Pancreas (tissue), 10 donors: ENCODE results near the gene ENDOU. TPM values are rescaled to one million over a fixed set of nuclear protein-coding genes. Genes with fewer than 3 reads are reported as not detected.

ENCODE experiments used
- ATAC-seq, 4 donors: fragments of 200-7000 bp; cut with Tn5 transposase; one replicate each; pipeline versions ENCODE4 v1.8.0 to v1.9.1; 2020; ENCODE audit warnings: mild to moderate bottlenecking in 4 of 4, moderate library complexity in 4 of 4
- DNase-seq, 6 donors: peaks; one replicate each; pipeline ENCODE4 v3.0.0-alpha.2; 2020
- FAIRE-seq: peaks from 2 replicates; lab custom pipeline; 2012; peaks lifted over from hg19 to GRCh38; lab: Jason Lieb, UNC
- H3K27ac ChIP-seq, 4 donors: fragments of 200-600 bp; sonication (generic); 1 replicate in 3 of 4; 2 replicates in 1 of 4; pipeline versions ENCODE4 v1.5.0 to v1.8.0; 2020
- H3K27me3 ChIP-seq, 4 donors: fragments of 200-600 bp; one replicate each; pipeline ENCODE4 v1.8.0; 2021
- H3K36me3 ChIP-seq, 3 donors: fragments of 200-600 bp; sonication (generic) in 1 of 3; one replicate each; pipeline versions ENCODE4 v1.5.0 to v1.8.0; 2020 to 2021
- H3K4me1 ChIP-seq, 3 donors: fragments of 200-600 bp; one replicate each; pipeline ENCODE4 v1.8.0; 2021
- H3K4me3 ChIP-seq, 4 donors: fragments of 200-600 bp; sonication (generic) in 2 of 4; one replicate each; pipeline versions ENCODE4 v1.5.0 to v1.8.0; 2020 to 2021
- H3K9me3 ChIP-seq, 4 donors: fragments of 200-600 bp; one replicate each; pipeline ENCODE4 v1.8.0; 2021
- CTCF ChIP-seq, 4 donors: fragments of 200-600 bp; sonication (generic) in 3 of 4; IDR thresholded peaks; one replicate each; pipeline versions ENCODE4 v1.5.0 to v1.8.0; 2021; ENCODE audit warnings: antibody characterized with exemption in 4 of 4
- WGBS, 2 donors: extraction: QIAGEN DNeasy Blood & Tissue Kit; methylation state at CpG; one replicate each; pipeline ENCODE4 v1.1.7; 2013; 5-methylcytosine and 5-hydroxymethylcytosine counted together
- intact Hi-C, 3 donors: fragments of 100-400 bp; cut with DNase I; formaldehyde crosslinking; loops; one replicate each; pipeline versions ENCODE4 v1.11.1 to v1.14.2; 2022
- polyA plus RNA-seq, 2 donors: library from polyadenylated mRNA; stranded (reverse); fragments of 200-250 nt; gene quantifications; one replicate each; pipeline ENCODE4 v1.2.3, GENCODE V29; 2013
- total RNA-seq, 6 donors: library from RNA; stranded (reverse); fragmentation: NEBNext Ultra II Directional in 4 of 6; extraction: Animal tissue kit (Norgen Biotek cat#: 25700) in 4 of 6; gene quantifications; one replicate each; pipeline versions ENCODE4 v1.2.1 to v1.2.4, GENCODE V29; 2021 to 2023
- donor health status: healthy with polysubstance abuse.
- donor health status: DM: no; HTN: no; CAD: no; lungs with moderate emphysema.
- donor health status: DM: no; HTN: no; CAD: no.
- donor health status: control.
- donor health status: control.
- donor health status: Bipolar disorder and iron deficiency.
- donor health status: DM: yes; HTN: yes; CAD: no.
- donor health status: DM: no; HTN: no; CAD: no.
- donor health status: DM: no; HTN: no; CAD: no.
- donor health status: DM: yes; HTN: yes; CAD: no.

ENDOU gene
- total and polyA plus RNA-seq, 8 donors, result 0.11 to 0.23 (median 0.20) TPM; not detected in 5

- peak overlapping the region in 3 of 4 donors; percentile 61 to 83 (median 64) for H3K27ac ChIP-seq
- ATAC-seq (no peak), FAIRE-seq (no peak), DNase-seq (no peak)
- no peaks in the 10 kb centered on the region for H3K27me3 ChIP-seq
- H3K36me3 ChIP-seq, result no peaks in the 10 kb centered on the region
- 7 to 9% methylated on average over 17 of the region's 17 CpGs for WGBS, 2 donors
- intact Hi-C loops, result loop anchor here in 1 of 3 donors (10.0 kb wide), 1 partner anchor 58 kb away; no protein-coding TSS in a partner anchor
- H3K4me3 ChIP-seq, result peak overlapping the region in 2 of 4 donors; percentile 92 to 96
- H3K4me1 ChIP-seq, result peaks cover 0 to 16% (median 0%) of the 10 kb centered on the region in 3 donors
- peak in 1 of 4 donors; percentile 10 for TF ChIP-seq CTCF (IDR thresholded peaks at IDR 0.05)
- no peaks in the 10 kb centered on the region for H3K9me3 ChIP-seq
These were observed 47.4 kb upstream of the ENDOU start for GRCh38 chr12:47772738-47773061.

GRCh38 chr12:47772094-47772660 lies 46.9 kb upstream of the ENDOU start:
- H3K4me1 ChIP-seq, result peaks cover 0 to 16% (median 0%) of the 10 kb centered on the region in 3 donors
- no peak for TF ChIP-seq CTCF (IDR thresholded peaks at IDR 0.05)
- WGBS, 2 donors, result 79 to 82% methylated on average over 13 of the region's 13 CpGs
- no peaks in the 10 kb centered on the region for H3K36me3 ChIP-seq
- no peak overlapping the region for H3K27ac ChIP-seq
- H3K4me3 ChIP-seq, result peak overlapping the region in 2 of 4 donors; percentile 92 to 96
- H3K9me3 ChIP-seq, result no peaks in the 10 kb centered on the region
- H3K27me3 ChIP-seq, result no peaks in the 10 kb centered on the region
- intact Hi-C loops, result loop anchor here in 1 of 3 donors (10.0 kb wide), 1 partner anchor 57 kb away; no protein-coding TSS in a partner anchor
- no peak for ATAC-seq
- FAIRE-seq, result no peak
- peak in 1 of 6 donors; percentile 17 for DNase-seq

GRCh38 chr12:47771304-47771703 lies 46.0 kb upstream of the ENDOU start:
- H3K27ac ChIP-seq, result no peak overlapping the region
- no peak for DNase-seq
- intact Hi-C loops, result loop anchor here in 1 of 3 donors (10.0 kb wide), 1 partner anchor 57 kb away; no protein-coding TSS in a partner anchor

DNA sequence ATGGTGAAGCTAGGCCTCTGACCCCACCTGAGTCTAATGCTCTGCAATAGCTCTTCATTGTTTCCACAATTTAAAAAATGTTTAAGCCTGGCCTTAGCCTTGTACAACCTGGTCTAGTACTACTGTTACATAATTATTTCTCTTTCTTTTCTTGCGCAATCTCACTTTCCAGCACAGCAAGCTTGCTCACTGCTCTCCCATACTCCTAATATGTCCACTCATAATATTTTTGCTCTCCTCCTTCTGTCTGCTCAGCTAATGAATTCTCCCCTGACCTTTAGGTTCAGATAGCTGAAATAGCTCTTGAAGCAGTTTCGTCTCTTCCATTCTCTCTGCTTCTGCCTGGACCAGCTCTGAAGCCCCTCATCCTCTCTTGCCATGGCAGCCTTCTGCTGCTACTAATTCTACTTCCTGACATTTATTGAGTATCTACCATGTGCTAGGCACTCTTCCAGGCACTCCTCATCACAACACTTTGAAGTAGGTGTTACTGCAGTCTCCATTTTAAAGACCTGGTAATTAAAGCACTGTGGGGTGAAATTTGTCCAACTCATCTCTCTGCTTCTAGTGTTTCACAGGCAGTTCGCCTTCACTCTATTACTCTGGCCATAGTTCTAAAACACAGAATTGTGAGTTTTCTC lies 44.9 kb upstream of the ENDOU start:
- FAIRE-seq (no peak), ATAC-seq (no peak), DNase-seq (no peak)
- no peaks in the 10 kb centered on the region for H3K27me3 ChIP-seq
- H3K27ac ChIP-seq, result no peak overlapping the region
- 83 to 84% methylated on average over 3 of the region's 3 CpGs for WGBS, 2 donors
- no peaks in the 10 kb centered on the region for H3K9me3 ChIP-seq
- no peaks in the 10 kb centered on the region for H3K36me3 ChIP-seq
- peaks cover 0 to 14% (median 0%) of the 10 kb centered on the region in 3 donors for H3K4me1 ChIP-seq
- no peak overlapping the region for H3K4me3 ChIP-seq
- intact Hi-C loops, result loop anchor here in 1 of 3 donors (10.0 kb wide), 1 partner anchor 55 kb away; no protein-coding TSS in a partner anchor
- TF ChIP-seq CTCF (IDR thresholded peaks at IDR 0.05), result no peak

More at GRCh38 chr12:47771304-47771703, 46.0 kb upstream of the ENDOU start:
- H3K4me3 ChIP-seq, result no peak overlapping the region
- no peaks in the 10 kb centered on the region for H3K27me3 ChIP-seq
- peaks cover 0 to 16% (median 0%) of the 10 kb centered on the region in 3 donors for H3K4me1 ChIP-seq
- ATAC-seq (no peak), FAIRE-seq (no peak)
- H3K9me3 ChIP-seq, result no peaks in the 10 kb centered on the region
- TF ChIP-seq CTCF (IDR thresholded peaks at IDR 0.05), result no peak
- 81 to 84% methylated on average over 6 of the region's 6 CpGs for WGBS, 2 donors
- H3K36me3 ChIP-seq, result no peaks in the 10 kb centered on the region
